GM12891 (cell line): Measurements from ENCODE around the gene FTO.

ENCODE experiments used
- DNase-seq: peaks from one replicate; pipeline ENCODE4 v3.0.0; 2011; ENCODE audit warnings: low spot score; ENCODE audit not compliant: insufficient read length
- FAIRE-seq: peaks from 2 replicates; lab custom pipeline; 2011; peaks lifted over from hg19 to GRCh38; lab: Jason Lieb, UNC
- PAX5 ChIP-seq: IDR thresholded peaks from 2 replicates; pipeline ENCODE4 v1.6.1; 2011; ENCODE audit warnings: low read length, moderate library complexity, mild to moderate bottlenecking; ENCODE audit not compliant: insufficient read depth, severe bottlenecking
- POLR2A ChIP-seq: IDR thresholded peaks from 2 replicates; pipeline ENCODE4 v1.6.1; 2011; ENCODE audit warnings: low read depth, low read length, control low read depth
- POLR2AphosphoS5 ChIP-seq: IDR thresholded peaks from 2 replicates; pipeline ENCODE4 v1.6.1; 2011; ENCODE audit warnings: low read depth, low read length, control low read depth
- POU2F2 ChIP-seq: IDR thresholded peaks from 2 replicates; pipeline ENCODE4 v1.6.1; 2011; ENCODE audit warnings: low read depth, mild to moderate bottlenecking, control low read depth, low read length, moderate library complexity
- SPI1 ChIP-seq: IDR thresholded peaks from 2 replicates; pipeline ENCODE4 v1.6.1; 2011; ENCODE audit warnings: low read depth, low read length, control low read depth
- TAF1 ChIP-seq: IDR thresholded peaks from 2 replicates; pipeline ENCODE4 v1.6.1; 2011; ENCODE audit warnings: low read depth, low read length, control low read depth

FTO gene

DNA sequence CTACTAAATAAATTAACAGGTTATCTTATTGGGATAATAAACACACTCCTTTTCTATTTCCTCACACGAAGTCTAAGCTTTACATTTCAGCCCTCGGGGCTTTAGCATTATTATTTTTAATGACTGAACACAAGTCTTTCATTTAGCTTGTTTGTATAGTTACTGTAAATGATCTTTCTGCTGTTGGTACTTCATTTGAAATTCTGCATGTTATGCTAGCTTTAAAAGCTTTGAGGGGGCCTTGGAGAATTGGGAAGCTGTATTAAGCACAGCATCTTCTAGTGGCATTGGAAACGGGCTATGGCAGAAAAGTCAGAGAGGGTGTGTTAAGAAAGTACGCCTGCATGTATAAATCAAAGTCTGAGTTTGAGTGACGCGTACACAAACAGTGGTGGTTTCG is 243.7 kb downstream of the FTO start:
- DNase-seq, result no peak
- TF ChIP-seq POLR2AphosphoS5, result no peak
- TF ChIP-seq POLR2A, result no peak
- FAIRE-seq, result no peak

DNA sequence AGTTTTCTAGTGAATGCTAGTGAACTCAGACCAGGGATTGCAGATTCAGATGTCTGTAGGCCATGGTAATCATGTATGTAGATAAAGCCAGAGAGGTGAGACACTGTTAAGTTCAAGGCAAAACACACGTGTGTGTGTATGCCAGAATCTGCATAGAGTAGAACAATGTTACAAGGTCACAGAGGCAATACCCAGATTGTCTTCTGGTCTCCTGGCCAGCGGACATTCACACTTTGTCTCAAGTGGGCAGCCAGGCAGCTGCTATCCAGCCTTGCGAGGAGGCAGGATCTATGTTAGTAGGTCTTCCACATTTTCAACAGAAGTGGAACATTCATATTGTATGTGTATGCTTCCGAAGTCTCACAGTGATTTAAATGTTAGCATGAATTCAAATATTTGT is 244.4 kb downstream of the FTO start:
- DNase-seq (no peak), FAIRE-seq (no peak)
- no peak for TF ChIP-seq POLR2A
- no peak for TF ChIP-seq PAX5
- no peak for TF ChIP-seq POU2F2
- no peak for TF ChIP-seq SPI1
- no peak for TF ChIP-seq TAF1
- TF ChIP-seq POLR2AphosphoS5, result no peak

DNA sequence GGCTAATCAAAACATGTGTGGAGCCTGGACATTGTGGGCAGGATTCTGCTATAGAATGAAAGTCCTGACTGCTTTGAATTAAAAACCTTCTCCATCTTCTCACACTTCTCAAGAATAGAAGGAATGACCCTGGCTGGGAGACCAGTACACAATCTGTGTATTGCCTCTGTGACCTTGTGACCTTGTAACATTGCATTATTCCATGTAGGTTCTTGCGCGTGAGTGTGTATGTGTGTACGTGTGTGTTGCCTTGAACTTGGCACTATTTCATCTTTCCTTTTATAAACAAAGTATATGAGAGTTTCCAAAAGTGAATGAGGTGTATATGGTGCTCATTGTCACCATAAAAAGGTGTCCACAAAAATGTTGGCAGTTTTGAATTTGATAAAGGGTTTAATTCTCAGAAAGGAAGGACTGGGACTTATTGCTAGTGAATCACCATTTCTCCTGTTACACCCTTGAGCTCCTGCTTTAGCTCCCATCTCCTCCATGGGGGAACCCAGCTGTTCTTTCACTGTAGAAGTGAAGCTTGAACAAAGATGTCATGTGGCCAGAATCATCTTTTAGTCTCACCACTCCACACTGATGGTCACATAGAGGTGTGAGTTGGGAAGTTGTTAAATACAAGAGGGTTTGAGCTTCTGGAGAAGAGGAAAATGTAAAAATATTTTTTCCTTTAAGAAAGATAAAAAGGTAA is 244.9 kb downstream of the FTO start:
- DNase-seq (no peak), FAIRE-seq (peak; percentile 43)
- TF ChIP-seq POLR2AphosphoS5 (no peak), POU2F2 (no peak), SPI1 (no peak), PAX5 (no peak), TAF1 (no peak), POLR2A (no peak)

DNA sequence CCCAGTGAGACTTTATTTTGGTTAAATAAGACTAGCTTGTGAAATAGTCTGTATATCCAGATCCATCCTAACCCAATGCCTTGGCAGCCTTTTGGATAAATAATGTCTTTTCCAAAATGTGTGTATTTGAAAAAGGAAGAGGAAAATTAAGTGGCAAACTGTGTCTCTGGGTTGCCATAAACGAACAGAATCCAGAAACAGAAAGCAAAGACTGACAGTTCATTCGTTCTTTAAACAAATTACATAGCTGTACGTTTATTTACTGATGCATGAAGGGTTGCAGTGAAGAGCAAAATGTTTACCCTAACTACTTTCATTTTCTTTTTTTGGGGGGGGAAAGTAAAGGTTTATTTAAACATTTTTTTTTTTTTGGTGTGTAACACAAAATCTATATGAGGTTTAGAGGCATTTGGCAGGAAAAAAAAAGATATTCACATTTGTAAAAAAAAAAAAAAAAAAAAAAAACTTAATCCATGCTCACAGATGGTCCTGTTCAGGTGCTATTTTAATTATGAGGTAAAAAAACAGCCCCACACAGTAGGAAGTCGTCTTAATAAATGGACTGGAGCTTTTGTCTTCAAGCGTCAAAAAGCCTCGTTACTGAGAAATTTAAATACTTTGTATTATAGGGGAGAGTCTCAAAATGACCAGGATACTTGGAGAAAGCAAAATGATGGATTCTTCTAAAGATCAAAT is 245.9 kb downstream of the FTO start:
- FAIRE-seq, result no peak

DNA sequence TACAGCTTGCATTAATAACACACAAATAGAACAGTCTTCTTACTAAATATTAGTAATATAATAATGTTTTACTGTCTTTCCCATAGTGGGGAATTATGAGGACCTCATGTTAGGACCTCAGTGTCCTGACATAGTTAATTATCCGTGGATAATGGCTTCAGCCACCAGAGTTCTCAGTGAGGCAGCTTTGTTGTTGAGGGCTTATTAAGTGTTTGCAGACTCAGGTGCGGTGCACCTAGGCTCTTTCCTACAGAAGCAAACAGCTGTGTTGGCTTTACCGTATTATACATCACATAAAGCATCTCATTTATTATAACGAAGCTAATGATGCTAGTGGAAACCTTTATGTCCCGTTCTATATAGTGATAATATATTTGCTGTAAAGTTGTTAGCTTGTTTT is 246.7 kb downstream of the FTO start:
- DNase-seq (no peak), FAIRE-seq (no peak)
- TF ChIP-seq POLR2AphosphoS5, result no peak
- TF ChIP-seq SPI1, result no peak
- TF ChIP-seq POLR2A, result no peak
- no peak for TF ChIP-seq TAF1
- TF ChIP-seq PAX5, result no peak
- TF ChIP-seq POU2F2, result no peak

More for the DNA sequence above, 245.9 kb downstream of the FTO start:
- DNase-seq, result no peak
- no peak for TF ChIP-seq POLR2AphosphoS5
- no peak for TF ChIP-seq TAF1
- no peak for TF ChIP-seq PAX5
- no peak for TF ChIP-seq POU2F2
- TF ChIP-seq SPI1, result no peak
- TF ChIP-seq POLR2A, result no peak

DNA sequence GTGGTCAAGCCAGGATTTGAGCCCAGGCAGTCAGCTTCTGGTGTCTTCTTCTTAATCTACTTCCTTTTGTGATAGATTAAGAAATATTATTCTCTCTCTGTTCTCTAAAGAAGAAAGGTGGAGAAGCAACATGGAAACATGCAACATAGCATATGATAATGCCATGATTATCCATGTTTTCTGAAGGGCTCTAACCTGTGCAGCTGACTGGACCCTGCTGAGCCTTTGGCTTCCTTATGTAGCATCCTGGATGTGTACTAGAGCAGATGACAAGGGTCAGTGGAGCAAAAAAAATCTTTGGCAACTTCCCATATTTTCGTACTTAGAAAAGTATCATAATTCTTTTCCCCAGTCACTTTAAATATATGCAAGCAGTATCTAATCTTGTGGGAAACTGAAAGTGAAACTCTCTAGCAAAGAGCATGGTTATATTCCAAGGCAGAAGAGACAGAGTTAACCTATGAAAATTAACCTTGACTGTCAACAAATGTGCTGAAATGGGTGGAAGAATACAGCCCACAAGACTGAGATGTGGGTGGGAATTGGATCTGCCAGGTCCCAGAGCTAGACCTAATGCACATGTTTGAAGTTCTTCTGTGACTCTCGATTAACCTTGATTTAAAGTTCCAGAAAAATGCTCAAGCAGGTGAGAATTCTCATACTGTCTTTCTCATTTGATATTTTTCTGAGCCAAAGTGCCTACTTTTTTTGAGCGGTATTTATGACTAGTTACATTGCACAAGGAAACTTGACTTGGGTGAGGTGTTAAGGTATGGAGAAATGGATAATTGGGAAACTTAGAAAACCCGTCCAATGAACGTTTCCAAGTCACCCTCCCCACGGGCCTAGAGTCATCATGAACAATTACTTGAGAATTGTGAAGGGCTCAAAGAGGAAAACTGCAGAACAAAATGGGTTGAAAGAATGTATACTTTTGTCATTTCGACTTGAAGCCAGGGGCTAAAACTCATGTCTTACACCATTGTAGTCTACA is 248.6 kb downstream of the FTO start:
- FAIRE-seq (peak; percentile 55), DNase-seq (no peak)
- TF ChIP-seq PAX5 (no peak), TAF1 (no peak), SPI1 (no peak), POLR2A (no peak), POLR2AphosphoS5 (no peak), POU2F2 (no peak)

DNA sequence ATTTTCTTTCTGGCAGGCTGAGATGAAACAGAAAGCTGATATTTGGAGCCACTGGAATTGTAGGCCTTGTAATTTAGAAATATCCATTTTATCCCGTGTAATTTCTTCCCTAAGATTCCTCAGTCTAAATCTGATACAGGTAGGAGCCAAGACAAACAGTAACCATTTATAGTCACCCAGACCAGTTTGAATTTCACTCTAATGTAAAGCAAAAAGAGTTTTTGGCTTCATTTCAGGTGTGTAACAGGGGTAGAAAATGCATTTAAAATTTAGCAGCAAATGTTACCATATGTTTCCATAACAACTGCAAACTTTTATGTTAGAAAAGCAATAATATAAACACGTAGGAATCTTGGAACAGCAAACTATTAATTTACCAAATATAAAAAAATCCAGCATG is 249.4 kb downstream of the FTO start:
- no peak for FAIRE-seq

DNA sequence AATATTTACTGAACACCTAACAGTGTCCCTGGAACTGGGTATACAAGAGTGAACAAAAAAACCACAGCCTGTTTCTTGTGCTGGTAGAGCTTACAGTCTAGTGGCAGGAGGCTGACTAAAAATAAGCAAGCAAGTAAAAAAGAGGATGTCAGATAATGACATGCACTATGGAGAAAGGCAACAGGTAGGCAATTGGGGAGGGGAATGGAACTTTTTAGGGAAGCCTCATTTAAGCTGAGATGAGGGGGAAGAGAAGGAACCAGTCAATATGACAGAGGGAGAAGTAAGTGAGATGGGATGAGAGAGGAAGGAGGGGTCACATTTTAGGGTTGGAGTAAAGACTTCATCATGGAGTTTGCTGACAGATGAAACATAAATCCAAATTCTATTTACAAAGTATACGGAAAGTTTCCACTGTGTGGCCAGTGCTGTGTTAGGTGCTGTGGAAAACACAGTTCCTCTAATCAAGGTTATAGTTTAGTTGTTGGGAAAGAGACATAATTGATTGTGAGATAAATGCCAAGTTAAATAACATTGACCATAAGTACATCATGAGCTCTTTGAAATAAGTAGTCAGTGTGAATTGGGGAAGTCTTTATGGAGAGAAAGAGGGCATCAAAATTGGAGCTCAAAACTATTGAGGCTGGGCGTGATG is 251.4 kb downstream of the FTO start:
- no peak for DNase-seq
- no peak for FAIRE-seq

More for the DNA sequence above, 249.4 kb downstream of the FTO start:
- no peak for DNase-seq
- TF ChIP-seq POU2F2 (no peak), POLR2AphosphoS5 (no peak), POLR2A (no peak), SPI1 (no peak), TAF1 (no peak), PAX5 (no peak)

DNA sequence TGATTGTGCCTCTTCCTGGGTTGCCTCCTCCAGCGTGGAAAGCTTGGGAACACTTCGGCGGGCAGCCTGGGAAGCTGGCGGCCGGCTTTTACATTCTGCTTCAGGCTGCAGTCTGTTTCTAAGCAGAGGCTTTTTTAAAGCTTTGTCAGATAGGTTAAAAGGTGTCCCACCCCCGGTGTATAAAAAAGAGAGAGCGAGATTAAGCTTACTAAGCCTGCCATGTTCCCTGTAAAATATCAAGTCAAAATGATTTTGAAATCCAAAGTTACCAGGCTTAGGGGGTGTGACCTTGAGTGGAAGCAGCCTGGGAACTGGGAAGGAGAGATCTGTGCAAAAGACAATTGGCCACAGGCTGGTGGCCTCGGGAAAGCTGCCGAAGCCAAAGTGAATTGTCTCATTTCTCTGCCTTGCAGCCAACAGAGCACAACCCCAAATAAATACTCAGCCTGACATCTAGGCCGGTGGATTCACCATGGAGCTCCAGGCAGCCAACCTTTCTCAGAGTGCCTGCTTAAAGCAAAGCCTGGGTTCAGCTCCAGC is 254.5 kb downstream of the FTO start:
- no peak for TF ChIP-seq POLR2A
- no peak for TF ChIP-seq TAF1
- TF ChIP-seq POU2F2, result no peak
- TF ChIP-seq POLR2AphosphoS5, result no peak
- FAIRE-seq (no peak), DNase-seq (no peak)

More for the DNA sequence above, 251.4 kb downstream of the FTO start:
- TF ChIP-seq PAX5 (no peak), POLR2AphosphoS5 (no peak), TAF1 (no peak), SPI1 (no peak), POLR2A (no peak), POU2F2 (no peak)
